CD14-positive monocyte (primary cell): ENCODE results near the gene RAB11FIP4. TPM values are rescaled to one million over a fixed set of nuclear protein-coding genes. Genes with fewer than 3 reads are reported as not detected.
A peak's percentile ranks its signal among the peaks of the same experiment; 100 is the strongest.

Experiments
- DNase-seq, 3 donors: peaks; one replicate each; pipeline ENCODE4 v3.0.0-alpha.2; 2011 to 2022
- H2AFZ ChIP-seq: 2 replicates; pipeline ENCODE4 v1.6.0; 2012; ENCODE audit warnings: mild to moderate bottlenecking, low read depth, low read length, inconsistent platforms; ENCODE audit not compliant: insufficient read depth, poor library complexity, severe bottlenecking
- H3K27ac ChIP-seq, 2 donors: 1 replicate in 1 of 2; 2 replicates in 1 of 2; pipeline ENCODE4 v1.5.1; 2012 to 2013; ENCODE audit warnings: low read length in 2 of 2, control low read depth in 1 of 2, inconsistent platforms in 1 of 2, low read depth in 1 of 2, mild to moderate bottlenecking in 1 of 2
- H3K27me3 ChIP-seq, 2 donors: one replicate each; pipeline versions ENCODE4 v1.6.0 to v1.6.1; 2011 to 2013; ENCODE audit warnings: low read length in 2 of 2; ENCODE audit not compliant: control insufficient read depth in 2 of 2, insufficient read depth in 2 of 2
- H3K36me3 ChIP-seq, 2 donors: replicated peaks in 1 of 2; 1 replicate in 1 of 2; 2 replicates in 1 of 2; pipeline versions ENCODE4 v1.5.1 to v1.6.1; 2012 to 2013; ENCODE audit warnings: low read length in 2 of 2, control low read depth in 1 of 2, inconsistent platforms in 1 of 2, mild to moderate bottlenecking in 1 of 2; ENCODE audit not compliant: insufficient read depth in 2 of 2, control insufficient read depth in 1 of 2
- H3K4me1 ChIP-seq, 2 donors: 1 replicate in 1 of 2; 2 replicates in 1 of 2; pipeline versions ENCODE4 v1.5.1 to v1.6.1; 2012 to 2013; ENCODE audit warnings: low read length in 2 of 2, control low read depth in 1 of 2, inconsistent platforms in 1 of 2, mild to moderate bottlenecking in 1 of 2, moderate library complexity in 1 of 2; ENCODE audit not compliant: insufficient read depth in 2 of 2, control insufficient read depth in 1 of 2
- H3K4me2 ChIP-seq: replicated peaks from 2 replicates; pipeline ENCODE3; 2012; ENCODE audit warnings: low read length, moderate library complexity, mild to moderate bottlenecking; ENCODE audit not compliant: poor library complexity, severe bottlenecking; ENCODE audit errors: extremely low read depth
- H3K4me3 ChIP-seq, 3 experiments: fragments of 200-600 bp in 1 of 3; sonication (generic) in 1 of 3; replicated peaks in 1 of 3; 1 replicate in 2 of 3; 2 replicates in 1 of 3; pipeline ENCODE4 v1.5.1; 2011 to 2013; ENCODE audit warnings: low read length in 3 of 3, mild to moderate bottlenecking in 3 of 3, control low read depth in 2 of 3, low read depth in 2 of 3, inconsistent platforms in 1 of 3, moderate library complexity in 1 of 3
- H3K79me2 ChIP-seq: 2 replicates; pipeline ENCODE4 v1.6.0; 2012; ENCODE audit warnings: mild to moderate bottlenecking, control low read depth, inconsistent platforms, low read length, moderate library complexity; ENCODE audit not compliant: insufficient read depth
- H3K9ac ChIP-seq: 2 replicates; pipeline ENCODE4 v1.6.0; 2017; ENCODE audit warnings: low read length, mild to moderate bottlenecking; ENCODE audit not compliant: insufficient read depth, poor library complexity, severe bottlenecking
- H3K9me3 ChIP-seq, 2 donors: replicated peaks in 1 of 2; 1 replicate in 1 of 2; 2 replicates in 1 of 2; pipeline versions ENCODE4 v1.5.1 to v1.6.1; 2012 to 2013; ENCODE audit warnings: low read length in 2 of 2, control low read depth in 1 of 2; ENCODE audit not compliant: control insufficient read depth in 1 of 2, insufficient read depth in 1 of 2
- H4K20me1 ChIP-seq: 2 replicates; pipeline ENCODE4 v1.6.0; 2012; ENCODE audit warnings: mild to moderate bottlenecking, low read length, control low read depth, moderate library complexity; ENCODE audit not compliant: insufficient read depth
- H3K27ac Mint-ChIP-seq, 7 donors: one replicate each; pipeline ENCODE4 v1.8.0; 2020; ENCODE audit warnings: mild to moderate bottlenecking in 7 of 7, mixed read lengths in 7 of 7, moderate library complexity in 6 of 7, inconsistent platforms in 2 of 7
- H3K27me3 Mint-ChIP-seq, 3 donors: one replicate each; pipeline ENCODE4 v1.8.0; 2021 to 2022; ENCODE audit warnings: low read depth in 3 of 3, mild to moderate bottlenecking in 3 of 3, mixed read lengths in 3 of 3, moderate library complexity in 3 of 3, inconsistent platforms in 1 of 3
- H3K36me3 Mint-ChIP-seq, 2 donors: one replicate each; pipeline ENCODE4 v1.8.0; 2020; ENCODE audit warnings: mixed read lengths in 2 of 2, inconsistent platforms in 1 of 2, mild to moderate bottlenecking in 1 of 2
- H3K4me1 Mint-ChIP-seq: one replicate; pipeline ENCODE4 v1.8.0; 2020; ENCODE audit warnings: mild to moderate bottlenecking, mixed read lengths
- H3K4me3 Mint-ChIP-seq, 2 donors: one replicate each; pipeline ENCODE4 v1.8.0; 2020; ENCODE audit warnings: mild to moderate bottlenecking in 2 of 2, mixed read lengths in 2 of 2, moderate library complexity in 1 of 2
- H3K9me3 Mint-ChIP-seq, 7 donors: one replicate each; pipeline ENCODE4 v1.8.0; 2020 to 2022; ENCODE audit warnings: mixed read lengths in 7 of 7, mild to moderate bottlenecking in 6 of 7, moderate library complexity in 6 of 7, inconsistent platforms in 2 of 7
- WGBS: methylation state at CpG from one replicate; pipeline ENCODE4 v1.1.5; 2013; ENCODE audit warnings: missing lambda C conversion rate; ENCODE audit not compliant: insufficient coverage; 5-methylcytosine and 5-hydroxymethylcytosine counted together
- intact Hi-C, 2 donors: fragments of 100-400 bp; cut with micrococcal nuclease; formaldehyde crosslinking; loops; one replicate each; pipeline versions ENCODE4 v1.15.0 to v1.15.1; 2023
- polyA plus RNA-seq, 3 donors: library from polyadenylated mRNA; depleted of rRNA in 1 of 3; unstranded in 2 of 3; stranded (reverse) in 1 of 3; fragments of 300-500 nt in 2 of 3; fragments of >200 nt in 1 of 3; fragmentation: Illumina TruSeq in 2 of 3; gene quantifications; 1 replicate in 2 of 3; 2 replicates in 1 of 3; pipeline ENCODE4 v1.2.3, GENCODE V29; 2012 to 2021
- TF ChIP-seq, protein P1 (sequence below): fragments of 200-600 bp; IDR thresholded peaks from one replicate; pipeline ENCODE4 v1.8.0; 2022; ENCODE audit warnings: antibody characterized with exemption, mild to moderate bottlenecking

RAB11FIP4 gene
- polyA plus RNA-seq, 3 donors: 10.4 to 21.9 (median 16.2) TPM

- peak overlapping the region; percentile 69 for H3K9ac ChIP-seq
- H3K36me3 ChIP-seq: no peaks in the 10 kb centered on the region
- H4K20me1 ChIP-seq: peaks cover 26% of the 10 kb centered on the region
- H3K4me2 ChIP-seq: peak overlapping the region; percentile 68
- H3K27me3 Mint-ChIP-seq: peaks cover 8 to 20% (median 14%) of the 10 kb centered on the region in 3 donors
- intact Hi-C loops: loop anchor here in 1 of 2 donors (5.0 to 10.0 kb wide), 3 partner anchors 92 to 541 kb away; partner anchors contain the start of gene EVI2B
- H3K4me3 ChIP-seq: peak overlapping the region; percentile 8 to 70 (median 20)
- H3K4me3 Mint-ChIP-seq: peak overlapping the region; percentile 69 to 88
- peaks cover 16 to 17% of the 10 kb centered on the region in 2 donors for H3K36me3 Mint-ChIP-seq
- peak overlapping the region; percentile 92 to 97 for H3K27ac ChIP-seq
- peaks cover 74 to 85% of the 10 kb centered on the region in 2 donors for H3K4me1 ChIP-seq
- peak overlapping the region; percentile 96 to 99 (median 98) for H3K27ac Mint-ChIP-seq
- peaks cover 70% of the 10 kb centered on the region for H3K4me1 Mint-ChIP-seq
- H2AFZ ChIP-seq: no peak overlapping the region
- H3K79me2 ChIP-seq: peaks cover 66% of the 10 kb centered on the region
- TF ChIP-seq, protein P1, sequence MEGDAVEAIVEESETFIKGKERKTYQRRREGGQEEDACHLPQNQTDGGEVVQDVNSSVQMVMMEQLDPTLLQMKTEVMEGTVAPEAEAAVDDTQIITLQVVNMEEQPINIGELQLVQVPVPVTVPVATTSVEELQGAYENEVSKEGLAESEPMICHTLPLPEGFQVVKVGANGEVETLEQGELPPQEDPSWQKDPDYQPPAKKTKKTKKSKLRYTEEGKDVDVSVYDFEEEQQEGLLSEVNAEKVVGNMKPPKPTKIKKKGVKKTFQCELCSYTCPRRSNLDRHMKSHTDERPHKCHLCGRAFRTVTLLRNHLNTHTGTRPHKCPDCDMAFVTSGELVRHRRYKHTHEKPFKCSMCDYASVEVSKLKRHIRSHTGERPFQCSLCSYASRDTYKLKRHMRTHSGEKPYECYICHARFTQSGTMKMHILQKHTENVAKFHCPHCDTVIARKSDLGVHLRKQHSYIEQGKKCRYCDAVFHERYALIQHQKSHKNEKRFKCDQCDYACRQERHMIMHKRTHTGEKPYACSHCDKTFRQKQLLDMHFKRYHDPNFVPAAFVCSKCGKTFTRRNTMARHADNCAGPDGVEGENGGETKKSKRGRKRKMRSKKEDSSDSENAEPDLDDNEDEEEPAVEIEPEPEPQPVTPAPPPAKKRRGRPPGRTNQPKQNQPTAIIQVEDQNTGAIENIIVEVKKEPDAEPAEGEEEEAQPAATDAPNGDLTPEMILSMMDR: no peak
- no peaks in the 10 kb centered on the region for H3K9me3 ChIP-seq
- DNase-seq: peak; percentile 88 to 94 (median 90)
- no peaks in the 10 kb centered on the region for H3K9me3 Mint-ChIP-seq
- 17% methylated on average over 3 of the region's 11 CpGs for whole genome bisulfite sequencing
- peaks cover 0 to 6% of the 10 kb centered on the region in 2 donors for H3K27me3 ChIP-seq
These were observed 101.6 kb downstream of the RAB11FIP4 start for GRCh38 chr17:31492880-31493655.

- H3K36me3 ChIP-seq: no peaks in the 10 kb centered on the region
- WGBS: 67% methylated on average over 5 of the region's 9 CpGs
- peaks cover 0 to 6% of the 10 kb centered on the region in 2 donors for H3K27me3 ChIP-seq
- TF ChIP-seq, protein P1: no peak
- intact Hi-C loops: loop anchor here in 1 of 2 donors (5.0 to 10.0 kb wide), 3 partner anchors 91 to 541 kb away; partner anchors contain the start of gene EVI2B
- H3K4me1 ChIP-seq: peaks cover 72 to 78% of the 10 kb centered on the region in 2 donors
- peak overlapping the region; percentile 69 to 88 for H3K4me3 Mint-ChIP-seq
- H3K9ac ChIP-seq: peak overlapping the region; percentile 69
- H3K4me2 ChIP-seq: peak overlapping the region; percentile 68
- DNase-seq: no peak
- H3K27me3 Mint-ChIP-seq: peaks cover 8 to 19% (median 14%) of the 10 kb centered on the region in 3 donors
- no peak overlapping the region for H2AFZ ChIP-seq
- H3K27ac Mint-ChIP-seq: peak overlapping the region; percentile 96 to 99 (median 98)
- H3K9me3 Mint-ChIP-seq: no peaks in the 10 kb centered on the region
- peak overlapping the region; percentile 8 to 70 (median 20) for H3K4me3 ChIP-seq
- H3K27ac ChIP-seq: peak overlapping the region; percentile 92 to 97
- no peaks in the 10 kb centered on the region for H3K9me3 ChIP-seq
- peaks cover 66% of the 10 kb centered on the region for H3K79me2 ChIP-seq
- peaks cover 16 to 17% of the 10 kb centered on the region in 2 donors for H3K36me3 Mint-ChIP-seq
- peaks cover 28% of the 10 kb centered on the region for H4K20me1 ChIP-seq
- H3K4me1 Mint-ChIP-seq: peaks cover 72% of the 10 kb centered on the region
These were observed 102.2 kb downstream of the RAB11FIP4 start for GRCh38 chr17:31493656-31494155.
